Esophagus squamous epithelium (tissue), 4 donors: ENCODE results near the gene OTOS.

ENCODE experiments used
- POLR2A ChIP-seq, 4 donors: fragments of 450-650 bp; IDR thresholded peaks; one replicate each; pipeline ENCODE4 v1.6.1; 2017; ENCODE audit warnings: antibody characterized with exemption in 4 of 4, mild to moderate bottlenecking in 4 of 4, moderate library complexity in 3 of 4
- TF ChIP-seq, protein P1 (sequence below), 6 experiments: fragments of 450-650 bp in 4 of 6; fragments of 200-600 bp in 2 of 6; sonication (generic) in 2 of 6; IDR thresholded peaks; one replicate each; pipeline ENCODE4 v1.5.1; 2016 to 2019; ENCODE audit warnings: antibody characterized with exemption in 6 of 6, mild to moderate bottlenecking in 4 of 6, moderate library complexity in 4 of 6

DNA sequence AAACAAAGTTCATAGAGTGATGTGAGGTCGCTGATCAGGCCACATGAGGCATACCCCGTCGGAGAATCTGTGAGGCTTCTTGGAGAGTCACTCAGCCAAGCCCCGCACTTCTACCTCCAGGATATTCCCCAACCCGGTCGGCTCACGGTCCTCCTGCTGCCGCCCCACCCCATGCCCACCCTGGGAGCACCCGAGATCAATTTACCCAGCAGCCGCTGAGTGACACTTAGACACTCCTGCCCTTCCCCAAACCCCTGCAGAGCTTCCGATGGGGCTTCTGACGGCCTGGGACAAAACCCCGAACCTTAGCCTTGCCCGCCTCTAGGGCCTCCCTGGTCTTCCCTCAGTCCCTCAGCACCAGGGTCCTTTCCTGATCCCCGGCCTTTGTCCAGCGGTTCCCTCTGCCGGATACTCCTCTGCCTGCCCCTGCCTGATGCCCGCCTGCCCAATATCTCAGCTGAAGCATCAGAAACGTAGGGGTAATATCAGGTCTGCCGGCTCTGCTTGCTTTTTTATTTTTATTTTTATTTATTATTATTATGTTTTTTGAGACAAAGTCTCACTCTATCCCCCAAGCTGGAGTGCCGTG, 18.9 kb upstream of the OTOS start:
- TF ChIP-seq POLR2A (IDR thresholded peaks at IDR 0.05): no peak
- TF ChIP-seq, protein P1, sequence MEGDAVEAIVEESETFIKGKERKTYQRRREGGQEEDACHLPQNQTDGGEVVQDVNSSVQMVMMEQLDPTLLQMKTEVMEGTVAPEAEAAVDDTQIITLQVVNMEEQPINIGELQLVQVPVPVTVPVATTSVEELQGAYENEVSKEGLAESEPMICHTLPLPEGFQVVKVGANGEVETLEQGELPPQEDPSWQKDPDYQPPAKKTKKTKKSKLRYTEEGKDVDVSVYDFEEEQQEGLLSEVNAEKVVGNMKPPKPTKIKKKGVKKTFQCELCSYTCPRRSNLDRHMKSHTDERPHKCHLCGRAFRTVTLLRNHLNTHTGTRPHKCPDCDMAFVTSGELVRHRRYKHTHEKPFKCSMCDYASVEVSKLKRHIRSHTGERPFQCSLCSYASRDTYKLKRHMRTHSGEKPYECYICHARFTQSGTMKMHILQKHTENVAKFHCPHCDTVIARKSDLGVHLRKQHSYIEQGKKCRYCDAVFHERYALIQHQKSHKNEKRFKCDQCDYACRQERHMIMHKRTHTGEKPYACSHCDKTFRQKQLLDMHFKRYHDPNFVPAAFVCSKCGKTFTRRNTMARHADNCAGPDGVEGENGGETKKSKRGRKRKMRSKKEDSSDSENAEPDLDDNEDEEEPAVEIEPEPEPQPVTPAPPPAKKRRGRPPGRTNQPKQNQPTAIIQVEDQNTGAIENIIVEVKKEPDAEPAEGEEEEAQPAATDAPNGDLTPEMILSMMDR (IDR thresholded peaks at IDR 0.05): no peak
